Keratinocyte (primary cell): Measurements from ENCODE around the gene NPAS3.

Source experiments
- EZH2 ChIP-seq: IDR thresholded peaks from one replicate; pipeline ENCODE4 v1.6.1; 2012; ENCODE audit warnings: inconsistent platforms, mild to moderate bottlenecking, low read length, moderate library complexity
- TF ChIP-seq, protein P1 (sequence below), 3 experiments: IDR thresholded peaks in 1 of 3; conservative IDR thresholded peaks in 1 of 3; optimal IDR thresholded peaks in 1 of 3; 2 replicates in 2 of 3; 3 replicates in 1 of 3; pipeline versions ENCODE3 to v1.5.1; 2011; ENCODE audit warnings: low read length in 3 of 3, mild to moderate bottlenecking in 3 of 3, moderate library complexity in 2 of 3, control low read depth in 1 of 3, inconsistent platforms in 1 of 3; ENCODE audit not compliant: insufficient read depth in 2 of 3; ENCODE audit errors: extremely low read depth in 1 of 3

DNA sequence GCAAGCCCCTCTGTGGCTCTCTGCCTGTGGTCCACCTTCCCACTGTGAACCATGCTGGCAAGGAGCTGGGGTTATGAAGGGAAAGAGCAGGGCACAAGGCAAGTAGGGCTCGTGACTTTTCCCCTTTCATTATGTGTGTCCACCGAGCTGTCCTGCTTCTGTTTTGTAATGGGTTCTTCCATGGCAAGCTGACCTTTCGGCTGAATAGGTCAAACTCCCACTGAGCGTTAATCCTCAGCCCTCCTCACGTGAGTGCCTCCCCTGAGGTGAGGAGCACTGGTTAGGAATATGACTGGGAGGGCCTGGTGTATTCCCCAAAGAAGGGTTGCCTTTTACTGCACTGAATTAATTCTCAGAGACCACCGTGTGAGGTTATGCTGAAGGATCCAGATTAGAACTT, 424.3 kb downstream of the NPAS3 start:
- TF ChIP-seq, protein P1, sequence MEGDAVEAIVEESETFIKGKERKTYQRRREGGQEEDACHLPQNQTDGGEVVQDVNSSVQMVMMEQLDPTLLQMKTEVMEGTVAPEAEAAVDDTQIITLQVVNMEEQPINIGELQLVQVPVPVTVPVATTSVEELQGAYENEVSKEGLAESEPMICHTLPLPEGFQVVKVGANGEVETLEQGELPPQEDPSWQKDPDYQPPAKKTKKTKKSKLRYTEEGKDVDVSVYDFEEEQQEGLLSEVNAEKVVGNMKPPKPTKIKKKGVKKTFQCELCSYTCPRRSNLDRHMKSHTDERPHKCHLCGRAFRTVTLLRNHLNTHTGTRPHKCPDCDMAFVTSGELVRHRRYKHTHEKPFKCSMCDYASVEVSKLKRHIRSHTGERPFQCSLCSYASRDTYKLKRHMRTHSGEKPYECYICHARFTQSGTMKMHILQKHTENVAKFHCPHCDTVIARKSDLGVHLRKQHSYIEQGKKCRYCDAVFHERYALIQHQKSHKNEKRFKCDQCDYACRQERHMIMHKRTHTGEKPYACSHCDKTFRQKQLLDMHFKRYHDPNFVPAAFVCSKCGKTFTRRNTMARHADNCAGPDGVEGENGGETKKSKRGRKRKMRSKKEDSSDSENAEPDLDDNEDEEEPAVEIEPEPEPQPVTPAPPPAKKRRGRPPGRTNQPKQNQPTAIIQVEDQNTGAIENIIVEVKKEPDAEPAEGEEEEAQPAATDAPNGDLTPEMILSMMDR (optimal IDR thresholded peaks at IDR 0.05 in 1 of 3, IDR thresholded peaks at IDR 0.05 in 1 of 3, conservative IDR thresholded peaks at IDR 0.05 in 1 of 3; ENCODE audit: extremely low read depth in 1 of 3, insufficient read depth in 2 of 3, low read length in 3 of 3) = no peak
- no peak for TF ChIP-seq EZH2
